Heart right ventricle (tissue), 16 donors: Measurements from ENCODE around the gene SELL. TPM values are rescaled to one million over a fixed set of nuclear protein-coding genes. Genes with fewer than 3 reads are reported as not detected.
A peak's percentile ranks its signal among the peaks of the same experiment; 100 is the strongest.

Source experiments
- ATAC-seq, 8 donors: fragments of 200-7000 bp; cut with Tn5 transposase; one replicate each; pipeline ENCODE4 v1.9.1; 2020; ENCODE audit warnings: mild to moderate bottlenecking in 8 of 8, moderate library complexity in 8 of 8, moderate number of reproducible peaks in 1 of 8
- DNase-seq, 2 donors: peaks; one replicate each; pipeline ENCODE4 v3.0.0-alpha.2; 2020
- H3K27ac ChIP-seq, 10 donors: fragments of 200-600 bp; sonication (generic) in 2 of 10; one replicate each; pipeline versions ENCODE4 v1.5.0 to v1.8.0; 2020 to 2022; ENCODE audit warnings: mild to moderate bottlenecking in 3 of 10
- H3K27me3 ChIP-seq, 7 donors: fragments of 200-600 bp; one replicate each; pipeline ENCODE4 v1.8.0; 2021 to 2022; ENCODE audit warnings: mild to moderate bottlenecking in 2 of 7
- H3K36me3 ChIP-seq, 9 donors: fragments of 200-600 bp; sonication (generic) in 1 of 9; one replicate each; pipeline versions ENCODE4 v1.5.0 to v1.8.0; 2020 to 2022; ENCODE audit warnings: mild to moderate bottlenecking in 2 of 9
- H3K4me1 ChIP-seq, 9 donors: fragments of 200-600 bp; sonication (generic) in 1 of 9; one replicate each; pipeline versions ENCODE4 v1.5.0 to v1.8.0; 2020 to 2022; ENCODE audit warnings: mild to moderate bottlenecking in 4 of 9
- H3K4me3 ChIP-seq, 10 donors: fragments of 200-600 bp; sonication (generic) in 2 of 10; one replicate each; pipeline versions ENCODE4 v1.5.0 to v1.8.0; 2020 to 2022; ENCODE audit warnings: mild to moderate bottlenecking in 7 of 10, moderate library complexity in 2 of 10
- H3K9me3 ChIP-seq, 11 donors: fragments of 200-600 bp in 10 of 11; sonication (generic) in 2 of 11; one replicate each; pipeline versions ENCODE4 v1.5.0 to v1.8.0; 2013 to 2022; ENCODE audit warnings: mild to moderate bottlenecking in 2 of 11, control low read depth in 1 of 11, moderate library complexity in 1 of 11
- WGBS, 2 donors: extraction: QIAGEN DNeasy Blood & Tissue Kit; methylation state at CpG; one replicate each; pipeline ENCODE4 v1.1.7; 2013; ENCODE audit warnings: inconsistent platforms in 1 of 2; 5-methylcytosine and 5-hydroxymethylcytosine counted together
- intact Hi-C, 10 donors: fragments of 100-400 bp; cut with DNase I; formaldehyde crosslinking; loops; one replicate each; pipeline versions ENCODE4 v1.11.1 to v1.14.2; 2022
- polyA plus RNA-seq, 2 donors: library from polyadenylated mRNA; stranded (reverse); fragments of 200-250 nt; gene quantifications; one replicate each; pipeline ENCODE4 v1.2.3, GENCODE V29; 2013
- total RNA-seq, 10 donors: library from RNA; stranded (reverse); fragmentation: NEBNext Ultra II Directional in 3 of 10; extraction: Animal tissue kit (Norgen Biotek cat#: 25700) in 3 of 10; gene quantifications; one replicate each; pipeline versions ENCODE4 v1.2.1 to v1.2.4, GENCODE V29; 2021 to 2023
- TF ChIP-seq, protein P1 (sequence below), 9 donors: fragments of 200-600 bp; sonication (generic) in 2 of 9; IDR thresholded peaks; one replicate each; pipeline versions ENCODE4 v1.5.0 to v1.8.0; 2021 to 2022; ENCODE audit warnings: antibody characterized with exemption in 9 of 9, mild to moderate bottlenecking in 5 of 9, moderate library complexity in 1 of 9
- donor health status: Arrhythmogenic right ventricular cardiomyopathy.
- donor health status: ischemic (EF 13 %, LVEDD 7.1; RV severe dilation, severe dysfunction).
- donor health status: healthy with polysubstance abuse.
- donor health status: DM: no; HTN: yes; CAD: no.
- donor health status: DM: no; HTN: no; CAD: no.
- donor health status: ischemic (EF 25% LVEDD 6.9; RV normal size, moderate dysfunction).
- donor health status: ischemic (EF 25% LVEDD 5.7; RV mildly dilated, moderate dysfunction).
- donor health status: healthy.
- donor health status: DM: yes; HTN: yes; CAD: no.
- donor health status: Ischemic cardiomyopathy.
- donor health status: ischemic (EF 35%, LVEDD 5.7; RV mildly dilated, moderate dysfunction).
- donor health status: nonischemic (EF 11% LVEDD 7.7; RV severe dilation, severe dysfunction).
- donor health status: DM: yes; HTN: yes; CAD: no.
- donor health status: PGD.
- donor health status: ischemic (EF 29% LVEDD 5.4; RV normal size, mild dysfunction).
- donor health status: nonischemic (EF 23%, LVEDD 6.1; RV moderate dilation, normal function).

The SELL gene
- total and polyA plus RNA-seq, 12 donors = 0.59 to 8.5 (median 1.6) TPM

DNA sequence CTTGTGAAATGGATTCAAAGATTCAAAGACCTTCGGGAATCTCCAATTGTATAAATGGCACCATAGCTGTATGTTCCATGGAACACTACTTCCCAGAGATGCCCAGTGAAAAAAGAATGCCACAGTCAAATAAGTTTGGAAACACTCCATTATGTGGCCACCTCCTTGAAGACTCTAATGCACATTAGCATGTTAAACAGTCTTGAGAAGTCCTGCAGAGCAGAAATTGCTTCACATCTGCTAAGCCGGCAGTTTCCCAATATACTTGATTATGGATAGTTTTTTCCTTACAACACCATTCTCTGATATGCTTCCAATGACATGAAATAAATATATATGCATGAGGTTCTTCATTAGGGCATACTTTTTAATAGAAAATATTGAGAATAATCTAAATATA is 35.1 kb upstream of the SELL start:
- ATAC-seq = no peak
- WGBS, 2 donors = 95 to 96% methylated on average over 2 of the region's 2 CpGs
- no peaks in the 10 kb centered on the region for H3K36me3 ChIP-seq
- H3K27me3 ChIP-seq = peaks cover 0 to 8% (median 0%) of the 10 kb centered on the region in 7 donors
- intact Hi-C loops = no loop called here
- no peak for DNase-seq
- TF ChIP-seq, protein P1, sequence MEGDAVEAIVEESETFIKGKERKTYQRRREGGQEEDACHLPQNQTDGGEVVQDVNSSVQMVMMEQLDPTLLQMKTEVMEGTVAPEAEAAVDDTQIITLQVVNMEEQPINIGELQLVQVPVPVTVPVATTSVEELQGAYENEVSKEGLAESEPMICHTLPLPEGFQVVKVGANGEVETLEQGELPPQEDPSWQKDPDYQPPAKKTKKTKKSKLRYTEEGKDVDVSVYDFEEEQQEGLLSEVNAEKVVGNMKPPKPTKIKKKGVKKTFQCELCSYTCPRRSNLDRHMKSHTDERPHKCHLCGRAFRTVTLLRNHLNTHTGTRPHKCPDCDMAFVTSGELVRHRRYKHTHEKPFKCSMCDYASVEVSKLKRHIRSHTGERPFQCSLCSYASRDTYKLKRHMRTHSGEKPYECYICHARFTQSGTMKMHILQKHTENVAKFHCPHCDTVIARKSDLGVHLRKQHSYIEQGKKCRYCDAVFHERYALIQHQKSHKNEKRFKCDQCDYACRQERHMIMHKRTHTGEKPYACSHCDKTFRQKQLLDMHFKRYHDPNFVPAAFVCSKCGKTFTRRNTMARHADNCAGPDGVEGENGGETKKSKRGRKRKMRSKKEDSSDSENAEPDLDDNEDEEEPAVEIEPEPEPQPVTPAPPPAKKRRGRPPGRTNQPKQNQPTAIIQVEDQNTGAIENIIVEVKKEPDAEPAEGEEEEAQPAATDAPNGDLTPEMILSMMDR (IDR thresholded peaks at IDR 0.05) = no peak
- no peak overlapping the region for H3K4me3 ChIP-seq
- no peaks in the 10 kb centered on the region for H3K9me3 ChIP-seq
- no peak overlapping the region for H3K27ac ChIP-seq
- H3K4me1 ChIP-seq = peaks cover 0 to 25% (median 8%) of the 10 kb centered on the region in 9 donors

DNA sequence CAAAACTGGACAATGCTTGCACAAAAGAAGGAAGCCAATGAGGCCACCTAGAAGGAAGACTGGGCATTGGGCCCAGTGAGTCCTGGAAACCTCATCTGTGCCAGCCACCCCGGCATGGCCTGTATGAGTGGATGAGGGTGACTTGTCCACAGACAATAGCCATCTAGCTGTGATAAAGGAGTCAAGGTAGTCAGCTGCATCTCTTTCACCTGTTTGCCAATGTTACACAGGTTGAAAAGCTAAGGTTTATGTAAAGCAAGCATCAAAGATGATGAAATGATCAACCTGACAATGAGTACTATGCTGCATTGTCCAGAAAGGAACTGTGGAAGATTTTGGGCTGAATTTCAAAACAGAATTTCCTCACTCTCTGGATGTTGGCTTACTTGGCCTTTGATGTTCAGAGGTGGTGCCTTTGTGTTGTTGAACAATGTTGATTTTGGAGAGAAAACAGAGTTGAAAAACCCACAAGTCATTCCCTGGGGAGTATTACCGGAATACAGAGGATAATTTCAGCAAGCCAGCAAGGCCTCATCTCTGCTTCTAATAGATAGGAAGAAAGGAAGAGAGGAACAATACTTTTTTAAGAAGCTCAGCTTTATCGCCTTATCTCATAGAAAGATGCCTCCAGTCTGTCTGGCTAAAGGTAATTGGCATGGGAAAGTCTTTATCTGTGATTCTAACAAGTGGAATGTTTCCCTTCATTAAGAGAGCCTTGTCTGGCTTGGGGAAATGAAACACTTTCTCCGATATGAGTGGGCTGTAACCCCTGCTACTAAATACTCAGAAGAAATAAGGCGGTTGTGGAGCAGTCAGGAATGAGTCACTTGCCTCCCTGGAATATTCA is 33.8 kb upstream of the SELL start:
- Histone ChIP-seq H3K4me3 (no peak overlapping the region), H3K36me3 (no peaks in the 10 kb centered on the region), H3K27ac (peak overlapping the region in 2 of 10 donors; percentile 19 to 30), H3K4me1 (peaks cover 0 to 38% (median 16%) of the 10 kb centered on the region in 9 donors), H3K27me3 (peaks cover 0 to 8% (median 0%) of the 10 kb centered on the region in 7 donors), H3K9me3 (no peaks in the 10 kb centered on the region)
- intact Hi-C loops = no loop called here
- 36 to 37% methylated on average over 5 of the region's 5 CpGs for WGBS, 2 donors
- DNase-seq (no peak), ATAC-seq (peak in 6 of 8 donors; percentile 43 to 81 (median 64))
- TF ChIP-seq, protein P1 (IDR thresholded peaks at IDR 0.05) = no peak

DNA sequence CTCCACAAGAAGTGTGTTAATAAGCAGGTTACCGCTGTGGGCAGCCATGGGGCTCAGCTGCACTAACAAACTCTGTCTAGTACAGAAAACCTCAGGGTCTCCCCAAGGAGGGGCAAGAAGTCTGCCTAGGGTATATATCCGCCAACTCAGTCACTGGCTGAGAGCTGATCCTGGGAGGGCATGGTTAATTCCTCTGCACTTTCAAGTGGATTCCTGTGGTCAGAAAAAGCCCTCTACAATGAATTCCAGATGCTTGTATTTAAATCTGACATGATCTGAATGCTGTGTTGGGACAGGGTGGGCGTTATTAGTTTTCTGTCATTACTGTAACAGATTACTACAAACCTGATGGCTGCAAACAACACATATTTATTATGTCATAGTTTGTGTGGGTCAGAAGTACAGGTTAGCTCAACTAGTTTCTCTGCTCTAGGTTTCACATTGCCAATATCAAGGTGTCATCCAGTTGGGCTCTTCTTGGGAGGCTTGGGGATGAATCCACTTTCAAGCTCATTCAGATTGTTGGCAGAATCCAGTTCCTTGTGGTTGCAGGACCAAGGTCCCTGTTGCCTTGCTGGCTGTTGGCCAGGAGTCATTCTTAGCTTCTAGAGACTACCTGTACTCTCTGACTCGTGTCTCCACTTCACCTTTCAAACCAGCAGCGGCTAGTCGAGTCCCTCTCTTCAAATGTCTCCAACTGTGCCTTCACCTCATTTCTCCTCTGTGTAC is 30.4 kb upstream of the SELL start:
- 87% methylated on average over 6 of the region's 6 CpGs for WGBS, 2 donors
- ATAC-seq (no peak), DNase-seq (no peak)
- Histone ChIP-seq H3K27me3 (no peaks in the 10 kb centered on the region), H3K4me1 (peaks cover 0 to 45% (median 16%) of the 10 kb centered on the region in 9 donors), H3K27ac (no peak overlapping the region), H3K4me3 (no peak overlapping the region), H3K9me3 (no peaks in the 10 kb centered on the region), H3K36me3 (no peaks in the 10 kb centered on the region)
- TF ChIP-seq, protein P1 (IDR thresholded peaks at IDR 0.05) = no peak
- intact Hi-C loops = no loop called here

DNA sequence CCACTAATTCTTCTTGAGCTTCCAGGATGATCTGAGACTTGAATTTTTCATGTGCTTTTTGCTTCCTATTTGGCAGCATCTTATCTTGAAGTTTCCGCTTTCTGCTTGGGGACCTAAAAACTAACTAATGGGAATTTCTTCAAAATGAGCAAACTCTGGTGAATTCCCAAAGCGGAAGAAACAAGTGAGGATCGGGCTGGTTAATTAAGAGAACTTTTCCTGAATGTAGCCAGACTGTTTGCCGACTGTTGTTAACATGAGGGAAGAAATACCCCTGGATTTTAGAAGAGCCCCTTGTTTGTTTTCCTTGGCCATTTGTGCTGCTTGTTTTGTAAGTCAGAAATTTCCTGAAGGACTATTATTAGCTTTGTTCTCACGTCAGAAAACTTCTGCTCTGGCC is 28.6 kb upstream of the SELL start:
- Histone ChIP-seq H3K27ac (peak overlapping the region in 7 of 10 donors; percentile 32 to 72 (median 60)), H3K27me3 (no peaks in the 10 kb centered on the region), H3K4me3 (peak overlapping the region in 1 of 10 donors; percentile 1), H3K36me3 (no peaks in the 10 kb centered on the region), H3K9me3 (no peaks in the 10 kb centered on the region), H3K4me1 (peaks cover 0 to 36% (median 16%) of the 10 kb centered on the region in 9 donors)
- DNase-seq (peak in 1 of 2 donors; percentile 25), ATAC-seq (peak in 7 of 8 donors; percentile 27 to 76 (median 65))
- intact Hi-C loops = loop anchor here in 1 of 10 donors (10.0 kb wide), 1 partner anchor 55 kb away; the partner anchor contains the start of gene METTL18
- TF ChIP-seq, protein P1 (IDR thresholded peaks at IDR 0.05) = no peak
- 33 to 42% methylated on average over 5 of the region's 5 CpGs for WGBS, 2 donors
